MM.1S (cell line): ENCODE results near the gene TRAPPC14.

Source experiments
- DNase-seq: peaks from one replicate; pipeline ENCODE4 v3.0.0-alpha.2; 2015
- H2AFZ ChIP-seq: fragments of 300-600 bp; sonication (generic); 2 replicates; pipeline ENCODE4 v1.6.0; 2016; ENCODE audit warnings: antibody characterized with exemption, low read length
- H3F3A ChIP-seq: fragments of 300-600 bp; sonication (generic); 2 replicates; pipeline ENCODE4 v1.6.1; 2016; ENCODE audit warnings: mild to moderate bottlenecking, antibody characterized with exemption, low read length, moderate library complexity, mixed read lengths; ENCODE audit not compliant: insufficient read depth
- H3K27ac ChIP-seq: fragments of 300-600 bp; sonication (generic); 2 replicates; pipeline ENCODE4 v1.5.1; 2016; ENCODE audit warnings: mild to moderate bottlenecking, low read length
- H3K27me3 ChIP-seq: fragments of 300-600 bp; sonication (generic); replicated peaks from 2 replicates; pipeline ENCODE4 v1.6.0; 2016; ENCODE audit warnings: low read length; ENCODE audit not compliant: insufficient read depth
- H3K36me3 ChIP-seq: fragments of 300-600 bp; sonication (generic); replicated peaks from 2 replicates; pipeline ENCODE4 v1.6.1; 2016; ENCODE audit warnings: mild to moderate bottlenecking, low read length, mixed read lengths; ENCODE audit not compliant: insufficient read depth
- H3K4me1 ChIP-seq: fragments of 300-600 bp; sonication (generic); 2 replicates; pipeline ENCODE4 v1.6.1; 2016; ENCODE audit warnings: low read length, mixed read lengths
- H3K4me2 ChIP-seq: fragments of 300-600 bp; sonication (generic); 2 replicates; pipeline ENCODE4 v1.6.0; 2016; ENCODE audit warnings: low read depth, low read length
- H3K4me3 ChIP-seq: fragments of 300-600 bp; sonication (generic); 2 replicates; pipeline ENCODE4 v1.5.1; 2016; ENCODE audit warnings: low read length, mixed read lengths
- H3K79me2 ChIP-seq: fragments of 300-600 bp; sonication (generic); 2 replicates; pipeline ENCODE4 v1.6.1; 2016; ENCODE audit warnings: mixed run types, low read length, mixed read lengths
- H3K9ac ChIP-seq: fragments of 300-600 bp; sonication (generic); 2 replicates; pipeline ENCODE4 v1.6.1; 2016; ENCODE audit warnings: low read length, mixed read lengths
- H3K9me2 ChIP-seq: fragments of 300-600 bp; sonication (generic); replicated peaks from 2 replicates; pipeline ENCODE4 v1.6.1; 2016; ENCODE audit warnings: mild to moderate bottlenecking, low read length, mixed read lengths; ENCODE audit not compliant: insufficient read depth
- H3K9me3 ChIP-seq: fragments of 300-600 bp; sonication (generic); replicated peaks from 2 replicates; pipeline ENCODE4 v1.6.1; 2016; ENCODE audit warnings: mild to moderate bottlenecking, low read length, mixed read lengths; ENCODE audit not compliant: insufficient read depth
- H4K20me1 ChIP-seq: fragments of 300-600 bp; sonication (generic); 2 replicates; pipeline ENCODE4 v1.6.1; 2016; ENCODE audit warnings: mild to moderate bottlenecking, low read length, moderate library complexity, mixed read lengths; ENCODE audit not compliant: insufficient read depth
- EZH2 ChIP-seq: fragments of 300-600 bp; sonication (generic); optimal IDR thresholded peaks from 2 replicates; pipeline ENCODE3; 2017; ENCODE audit warnings: low read depth, mild to moderate bottlenecking, antibody characterized with exemption, low read length, mixed read lengths
- EZH2phosphoT487 ChIP-seq: fragments of 300-600 bp; sonication (generic); IDR thresholded peaks from 2 replicates; pipeline ENCODE4 v1.6.1; 2018; ENCODE audit warnings: antibody characterized with exemption, low read length
- TF ChIP-seq, protein P1 (sequence below): fragments of 300-600 bp; sonication (generic); IDR thresholded peaks from 2 replicates; pipeline ENCODE4 v1.5.1; 2016; ENCODE audit warnings: antibody characterized with exemption, low read length, mixed read lengths

TRAPPC14 gene

DNA sequence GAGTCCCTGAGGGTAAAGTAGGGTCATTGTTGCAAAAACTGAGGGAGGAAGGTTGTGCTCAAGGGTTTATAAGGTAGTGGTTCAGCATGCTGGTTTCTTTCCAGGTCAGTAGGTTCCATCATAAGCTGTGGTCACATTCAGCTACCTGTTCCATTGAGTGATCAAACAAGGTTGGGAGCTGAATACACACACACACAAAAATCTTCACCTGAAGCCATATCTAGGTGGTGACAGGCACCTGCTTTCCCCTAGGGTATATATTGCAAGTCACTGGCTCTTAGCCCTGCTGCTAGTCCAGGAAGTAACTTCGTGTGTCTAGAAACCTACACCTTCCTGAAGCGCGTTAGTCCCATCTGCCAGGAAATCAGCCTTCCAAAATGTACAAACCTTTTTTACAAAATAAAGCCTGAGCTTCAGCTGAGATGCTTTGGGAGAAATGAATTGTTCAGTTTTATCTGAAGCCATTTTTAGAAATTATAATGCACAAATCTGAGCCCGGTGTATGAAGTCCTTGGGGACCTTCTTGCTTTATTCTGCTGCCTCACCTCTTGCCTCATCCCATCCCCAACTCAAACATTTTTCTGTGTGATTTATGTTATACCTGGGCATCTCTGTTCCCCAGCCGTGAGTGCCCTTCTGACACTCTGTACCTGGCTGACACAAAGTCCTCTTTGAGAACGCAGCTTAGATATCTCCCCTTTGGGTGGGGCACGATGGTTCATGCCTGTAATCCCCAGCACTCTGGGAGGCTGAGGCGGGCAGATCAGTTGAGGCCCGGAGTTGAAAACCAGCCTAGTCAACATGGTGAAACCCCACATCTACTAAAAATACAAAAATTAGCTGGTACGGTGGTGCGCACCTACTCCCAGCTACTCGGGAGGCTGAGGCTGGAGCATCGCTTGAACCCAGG lies 20.4 kb downstream of the TRAPPC14 start:
- Histone ChIP-seq H3K9me2 (no peaks in the 10 kb centered on the region), H3K36me3 (no peaks in the 10 kb centered on the region), H3K9ac (no peak overlapping the region), H3K27ac (no peak overlapping the region), H3F3A (no peaks in the 10 kb centered on the region), H4K20me1 (no peaks in the 10 kb centered on the region), H3K4me1 (peaks cover 3% of the 10 kb centered on the region; the same call in 1 of the 2 replicates), H3K4me2 (no peak overlapping the region), H2AFZ (no peak overlapping the region), H3K4me3 (no peak overlapping the region), H3K9me3 (no peaks in the 10 kb centered on the region), H3K27me3 (no peaks in the 10 kb centered on the region), H3K79me2 (no peaks in the 10 kb centered on the region)
- no peak for DNase-seq
- TF ChIP-seq, protein P1, sequence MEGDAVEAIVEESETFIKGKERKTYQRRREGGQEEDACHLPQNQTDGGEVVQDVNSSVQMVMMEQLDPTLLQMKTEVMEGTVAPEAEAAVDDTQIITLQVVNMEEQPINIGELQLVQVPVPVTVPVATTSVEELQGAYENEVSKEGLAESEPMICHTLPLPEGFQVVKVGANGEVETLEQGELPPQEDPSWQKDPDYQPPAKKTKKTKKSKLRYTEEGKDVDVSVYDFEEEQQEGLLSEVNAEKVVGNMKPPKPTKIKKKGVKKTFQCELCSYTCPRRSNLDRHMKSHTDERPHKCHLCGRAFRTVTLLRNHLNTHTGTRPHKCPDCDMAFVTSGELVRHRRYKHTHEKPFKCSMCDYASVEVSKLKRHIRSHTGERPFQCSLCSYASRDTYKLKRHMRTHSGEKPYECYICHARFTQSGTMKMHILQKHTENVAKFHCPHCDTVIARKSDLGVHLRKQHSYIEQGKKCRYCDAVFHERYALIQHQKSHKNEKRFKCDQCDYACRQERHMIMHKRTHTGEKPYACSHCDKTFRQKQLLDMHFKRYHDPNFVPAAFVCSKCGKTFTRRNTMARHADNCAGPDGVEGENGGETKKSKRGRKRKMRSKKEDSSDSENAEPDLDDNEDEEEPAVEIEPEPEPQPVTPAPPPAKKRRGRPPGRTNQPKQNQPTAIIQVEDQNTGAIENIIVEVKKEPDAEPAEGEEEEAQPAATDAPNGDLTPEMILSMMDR = no peak
- TF ChIP-seq EZH2phosphoT487 = no peak
- no peak for TF ChIP-seq EZH2

DNA sequence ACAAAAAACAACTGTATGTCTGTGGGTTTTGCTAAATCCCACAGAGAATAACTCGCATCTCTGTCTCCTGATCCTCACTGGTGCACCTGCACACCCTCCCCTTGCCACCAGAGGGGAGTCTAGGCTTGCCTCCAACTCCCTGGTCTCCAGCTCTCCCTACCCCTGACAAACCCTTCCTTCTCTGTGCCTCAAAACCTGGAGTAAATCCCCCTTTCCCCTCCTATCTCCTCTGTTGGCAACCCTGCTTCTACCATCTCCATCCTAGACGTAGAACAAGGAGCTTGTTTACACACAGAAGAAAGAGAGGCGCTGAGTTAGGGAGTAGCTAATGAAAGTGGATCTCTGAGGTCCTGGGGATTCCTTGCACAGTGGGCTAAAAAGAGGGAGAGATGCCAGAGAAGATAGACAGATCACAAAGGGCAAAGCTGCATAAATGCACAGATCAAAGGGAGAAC lies 25.8 kb downstream of the TRAPPC14 start:
- H3F3A ChIP-seq = peaks cover 11% of the 10 kb centered on the region

DNA sequence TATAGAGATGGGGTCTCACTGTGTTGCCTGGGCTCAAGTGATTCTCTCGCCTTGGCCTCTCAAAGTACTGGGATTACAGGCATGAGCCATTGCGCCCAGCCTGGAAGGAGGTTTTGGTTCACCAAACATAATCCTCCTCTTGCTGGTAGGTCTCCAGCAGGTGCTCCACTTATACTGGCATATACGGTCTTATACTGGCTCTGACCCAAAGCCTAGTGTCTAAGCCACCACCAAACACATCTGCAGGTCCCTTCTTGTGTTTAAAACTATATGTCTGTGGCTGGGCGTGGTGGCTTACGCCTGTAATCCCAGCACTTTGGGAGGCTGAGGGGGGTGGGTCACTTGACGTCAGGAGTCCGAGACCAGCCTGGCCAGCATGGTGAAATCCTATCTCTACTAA lies 26.4 kb downstream of the TRAPPC14 start:
- DNase-seq = no peak
- no peaks in the 10 kb centered on the region for H3K79me2 ChIP-seq
- no peaks in the 10 kb centered on the region for H3K9me2 ChIP-seq
- H2AFZ ChIP-seq = no peak overlapping the region
- no peaks in the 10 kb centered on the region for H3K9me3 ChIP-seq
- peaks cover 15% of the 10 kb centered on the region for H3K4me1 ChIP-seq
- TF ChIP-seq, protein P1 = no peak
- TF ChIP-seq EZH2phosphoT487 (no peak), EZH2 (no peak)
- H3K9ac ChIP-seq = no peak overlapping the region
- no peaks in the 10 kb centered on the region for H3K27me3 ChIP-seq
- no peaks in the 10 kb centered on the region for H3K36me3 ChIP-seq
- no peak overlapping the region for H3K27ac ChIP-seq
- H3F3A ChIP-seq = peaks cover 11% of the 10 kb centered on the region
- H3K4me3 ChIP-seq = no peak overlapping the region
- H4K20me1 ChIP-seq = no peaks in the 10 kb centered on the region
- no peak overlapping the region for H3K4me2 ChIP-seq

More for the DNA sequence above, 25.8 kb downstream of the TRAPPC14 start:
- no peaks in the 10 kb centered on the region for H4K20me1 ChIP-seq
- TF ChIP-seq, protein P1 = peak; percentile 93
- no peak for TF ChIP-seq EZH2phosphoT487
- no peak for TF ChIP-seq EZH2
- H3K9me2 ChIP-seq = no peaks in the 10 kb centered on the region
- H3K9ac ChIP-seq = no peak overlapping the region
- no peaks in the 10 kb centered on the region for H3K27me3 ChIP-seq
- no peaks in the 10 kb centered on the region for H3K36me3 ChIP-seq
- H3K4me2 ChIP-seq = no peak overlapping the region
- no peaks in the 10 kb centered on the region for H3K9me3 ChIP-seq
- no peak overlapping the region for H3K4me3 ChIP-seq
- peaks cover 14% of the 10 kb centered on the region for H3K4me1 ChIP-seq
- peak; percentile 63 for DNase-seq
- H3K79me2 ChIP-seq = no peaks in the 10 kb centered on the region
- 0 out of 2 replicates have a peak overlapping the region, but pooled peaks have one; percentile 21 for H2AFZ ChIP-seq
- H3K27ac ChIP-seq = no peak overlapping the region
